Endothelial cell of hepatic sinusoid (primary cell): Measurements from ENCODE around the gene VRTN.
"Not testable (repeated sequence)": the region's sequence is repeated elsewhere in the genome, so short reads cannot be mapped to it uniquely, and the experiment has no call there.

Source experiments
- in situ Hi-C: cut with HindIII; loops from 2 replicates; pipeline ENCODE4 v1.10.0; 2017; ENCODE audit warnings: low sequenced_read_pairs

The VRTN gene

DNA sequence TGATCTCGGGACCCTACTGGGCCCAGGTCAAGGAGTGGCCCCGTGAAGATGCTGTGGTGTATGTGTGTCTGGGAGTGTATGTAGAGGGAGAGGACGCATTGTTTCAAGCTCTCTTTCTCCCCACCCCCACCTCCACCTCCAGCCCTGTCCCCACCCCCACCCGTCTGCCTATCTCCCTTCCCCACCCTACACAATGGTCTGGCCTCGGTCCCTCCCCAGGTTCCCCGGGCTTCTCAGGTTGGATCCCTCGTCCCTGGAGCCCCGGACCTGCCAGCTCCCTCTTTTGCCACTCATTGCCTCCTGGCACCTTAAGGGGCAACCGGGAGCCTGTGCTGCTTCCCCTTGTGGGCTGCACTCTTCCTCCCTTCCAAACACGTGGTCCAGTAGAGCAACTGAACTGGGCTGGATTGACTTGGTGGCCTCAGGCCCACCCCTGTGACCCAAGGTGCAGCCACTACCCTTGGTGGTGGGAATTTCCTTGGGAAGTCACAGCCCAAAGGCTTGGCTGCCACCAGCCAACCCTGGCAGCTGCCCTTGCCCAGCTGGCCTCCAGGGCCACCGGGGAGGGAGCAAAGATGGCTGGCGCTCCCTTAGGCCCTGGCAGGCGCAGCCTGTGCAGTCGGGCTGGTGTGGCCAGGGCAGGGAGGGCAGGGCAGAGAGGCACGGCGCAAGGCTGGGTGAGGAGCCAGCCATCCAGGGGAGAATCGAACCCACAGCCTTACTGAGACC lies 628 bp downstream of the VRTN start:
- in situ Hi-C loops, result no loop called here

DNA sequence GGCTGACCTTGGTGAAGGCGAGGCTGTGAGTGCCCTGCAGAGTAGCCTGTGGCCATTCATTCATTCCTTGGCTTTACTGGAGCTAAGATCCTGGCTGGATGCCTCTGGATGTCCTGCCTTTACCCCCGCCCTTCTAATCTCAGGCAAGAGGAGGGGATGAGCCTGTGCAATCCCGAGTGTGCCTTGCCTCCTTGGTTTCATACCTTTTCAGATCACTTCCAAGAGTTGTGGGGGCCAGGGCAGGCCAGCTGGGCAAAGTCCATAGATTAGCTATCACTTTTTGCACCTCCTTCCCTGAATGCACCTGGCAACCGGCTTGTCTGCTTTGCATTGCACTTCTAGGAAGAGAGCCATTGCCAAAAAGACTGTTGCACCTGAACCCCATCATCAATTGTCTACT lies 1.5 kb downstream of the VRTN start:
- in situ Hi-C loops, result loop anchor here (5.0 kb wide), 2 partner anchors 48 to 52 kb away; no protein-coding TSS in a partner anchor

GRCh38 chr14:74350211-74350927 lies 2.1 kb downstream of the VRTN start:
- in situ Hi-C loops, result loop anchor here (5.0 kb wide), 2 partner anchors 47 to 53 kb away; no protein-coding TSS in a partner anchor

- in situ Hi-C loops, result loop anchor here (5.0 kb wide), 2 partner anchors 46 to 54 kb away; no protein-coding TSS in a partner anchor
Observed at GRCh38 chr14:74350928-74351323, 2.7 kb downstream of the VRTN start.

DNA sequence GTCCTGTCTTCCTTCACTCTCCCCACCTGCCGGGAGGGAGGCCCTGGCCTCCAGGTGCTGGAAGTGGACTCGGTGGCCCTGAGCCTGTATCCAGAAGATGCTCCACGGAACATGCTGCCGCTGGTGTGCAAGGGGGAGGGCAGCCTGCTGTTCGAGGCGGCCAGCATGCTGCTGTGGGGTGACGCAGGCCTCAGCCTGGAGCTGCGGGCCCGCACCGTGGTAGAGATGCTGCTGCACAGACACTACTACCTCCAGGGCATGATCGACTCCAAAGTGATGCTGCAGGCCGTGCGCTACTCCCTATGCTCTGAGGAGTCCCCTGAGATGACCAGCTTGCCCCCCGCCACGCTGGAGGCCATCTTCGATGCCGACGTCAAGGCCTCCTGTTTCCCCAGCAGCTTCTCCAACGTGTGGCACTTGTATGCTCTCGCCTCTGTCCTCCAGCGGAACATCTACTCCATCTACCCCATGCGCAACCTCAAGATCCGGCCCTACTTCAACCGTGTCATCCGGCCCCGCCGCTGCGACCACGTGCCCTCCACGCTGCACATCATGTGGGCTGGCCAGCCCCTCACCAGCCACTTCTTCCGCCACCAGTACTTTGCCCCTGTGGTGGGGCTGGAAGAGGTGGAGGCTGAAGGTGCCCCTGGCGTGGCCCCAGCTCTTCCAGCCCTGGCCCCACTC lies 8.8 kb downstream of the VRTN start:
- in situ Hi-C loops, result no loop called here

DNA sequence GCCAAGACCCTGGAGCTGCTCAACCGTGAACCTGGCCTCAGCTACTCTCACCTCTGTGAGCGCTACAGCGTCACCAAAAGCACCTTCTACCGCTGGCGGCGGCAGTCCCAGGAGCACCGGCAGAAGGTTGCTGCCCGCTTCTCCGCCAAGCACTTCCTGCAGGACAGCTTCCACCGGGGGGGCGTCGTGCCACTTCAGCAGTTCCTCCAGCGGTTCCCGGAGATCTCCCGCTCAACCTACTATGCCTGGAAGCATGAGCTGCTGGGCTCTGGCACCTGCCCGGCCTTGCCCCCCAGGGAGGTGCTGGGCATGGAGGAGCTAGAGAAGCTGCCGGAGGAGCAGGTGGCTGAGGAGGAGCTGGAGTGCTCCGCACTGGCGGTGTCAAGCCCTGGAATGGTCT lies 9.3 kb downstream of the VRTN start:
- in situ Hi-C loops, result no loop called here

- in situ Hi-C loops, result no loop called here
Observed at GRCh38 chr14:74358176-74358829, 10.0 kb downstream of the VRTN start.

GRCh38 chr14:74360163-74360562 lies 11.9 kb downstream of the VRTN start:
- in situ Hi-C loops, result no loop called here

DNA sequence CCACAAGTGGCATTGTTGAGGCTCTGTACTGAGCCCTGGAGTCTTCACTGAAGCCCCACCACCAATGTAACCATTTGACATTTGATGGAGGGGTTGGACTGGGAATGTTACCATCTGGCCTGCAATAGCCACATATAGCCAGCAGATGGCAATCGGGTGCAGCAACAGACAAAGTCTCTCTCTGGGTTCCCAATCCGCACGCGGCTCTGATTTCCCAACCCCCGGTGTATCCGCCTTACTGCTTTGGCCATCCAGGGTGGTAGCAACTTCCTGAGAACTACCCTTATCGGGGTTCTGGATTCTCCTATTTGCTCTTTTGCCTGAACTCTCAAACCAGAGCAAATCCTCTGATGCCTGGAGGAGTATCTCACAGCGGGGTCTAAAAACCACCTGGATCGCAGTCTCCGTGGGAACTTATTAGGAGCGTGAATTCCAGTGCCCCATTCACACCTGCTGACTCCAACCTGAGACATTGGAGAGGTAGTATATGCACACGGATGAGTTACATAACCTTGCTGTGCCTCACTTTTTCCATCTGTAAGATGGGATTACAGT lies 14.2 kb downstream of the VRTN start:
- in situ Hi-C loops, result no loop called here

- in situ Hi-C loops, result no loop called here
Observed at GRCh38 chr14:74364271-74364880, 16.1 kb downstream of the VRTN start.

- in situ Hi-C loops, result no loop called here
Observed at GRCh38 chr14:74368026-74368425, 19.8 kb downstream of the VRTN start.

GRCh38 chr14:74368441-74368840 lies 20.2 kb downstream of the VRTN start:
- in situ Hi-C loops, result no loop called here

- in situ Hi-C loops, result no loop called here
Observed at GRCh38 chr14:74377976-74378690, 29.9 kb downstream of the VRTN start.

- in situ Hi-C loops, result no loop called here
Observed at GRCh38 chr14:74380172-74380571, 31.9 kb downstream of the VRTN start.

DNA sequence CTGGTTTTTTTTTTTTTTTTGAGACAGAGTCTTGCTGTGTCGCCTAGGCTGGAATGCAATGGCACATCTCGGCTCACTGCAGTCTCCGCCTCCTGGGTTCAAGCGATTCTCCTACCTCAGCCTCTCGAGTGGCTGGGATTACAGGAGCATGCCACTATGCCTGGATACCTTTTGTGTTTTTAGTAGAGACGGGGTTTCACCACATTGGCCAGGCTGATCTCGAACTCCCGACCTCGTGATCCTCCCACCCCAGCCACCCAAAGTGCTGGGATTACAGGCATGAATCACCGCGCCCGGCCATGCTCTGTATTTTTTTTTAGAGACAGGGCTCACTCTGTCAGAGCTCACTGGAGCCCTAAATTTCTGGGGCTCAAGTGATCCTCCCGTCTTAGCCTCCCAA lies 32.6 kb downstream of the VRTN start:
- in situ Hi-C loops, result no loop called here

GRCh38 chr14:74381571-74381970 lies 33.3 kb downstream of the VRTN start:
- in situ Hi-C loops, result not testable (repeated sequence)

- in situ Hi-C loops, result no loop called here
Observed at GRCh38 chr14:74382231-74382630, 34.0 kb downstream of the VRTN start.

DNA sequence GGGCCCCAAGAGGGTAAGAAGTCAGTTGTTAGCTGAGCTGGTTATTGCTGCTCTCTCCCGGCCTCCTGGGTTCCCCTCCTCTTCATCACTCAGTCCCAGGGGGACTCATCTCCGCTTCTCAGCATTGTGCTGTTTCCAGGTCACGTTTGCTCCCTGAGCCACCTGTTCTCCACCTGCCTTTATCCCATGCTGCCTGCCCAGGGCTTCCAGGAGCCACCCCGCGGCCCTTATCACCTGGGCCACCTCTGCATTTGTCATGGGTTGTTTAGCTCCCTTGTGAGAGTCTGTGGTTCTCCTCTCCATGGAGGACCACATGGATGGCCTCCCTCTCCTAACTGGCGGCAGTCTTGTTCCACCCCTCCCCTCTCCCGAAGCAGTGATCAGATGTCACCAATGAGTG lies 41.7 kb downstream of the VRTN start:
- in situ Hi-C loops, result no loop called here

DNA sequence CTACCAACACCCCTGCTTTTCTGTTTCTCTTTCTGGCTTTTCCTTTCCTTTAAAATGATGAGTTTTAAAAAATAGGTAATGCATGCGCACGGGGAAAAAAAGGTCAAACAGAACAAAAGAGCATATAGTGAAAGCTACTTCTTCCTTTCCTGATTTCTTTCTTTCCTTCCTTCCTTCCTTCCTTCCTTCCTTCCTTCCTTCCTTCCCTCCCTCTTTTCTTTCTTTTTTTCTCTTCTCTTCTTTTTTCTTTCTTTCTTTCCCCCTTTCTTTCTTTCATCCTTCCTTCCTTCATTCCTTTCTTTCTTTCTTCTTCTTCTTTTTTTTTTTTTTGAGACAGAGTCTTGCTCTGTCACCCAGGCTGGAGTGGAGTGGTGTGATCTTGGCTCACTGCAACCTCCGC lies 42.2 kb downstream of the VRTN start:
- in situ Hi-C loops, result not testable (repeated sequence)

- in situ Hi-C loops, result no loop called here
Observed at GRCh38 chr14:74391479-74391878, 43.2 kb downstream of the VRTN start.
